HEK293 (cell line): Measurements from ENCODE around the gene ZNF521.

Source experiments
- CTCF ChIA-PET: fragments of 350-600 bp; formaldehyde crosslinking; extraction: SDS; loops from one replicate; lab custom pipeline; 2021; ENCODE audit warnings: antibody characterized with exemption; lab: Yijun Ruan, JAX
- POLR2A ChIA-PET: fragments of 300-600 bp; formaldehyde crosslinking; extraction: SDS; loops from one replicate; lab custom pipeline; 2020; ENCODE audit warnings: antibody characterized with exemption, inconsistent platforms; lab: Yijun Ruan, JAX
- H3K27ac ChIP-seq: fragments of 200-500 bp; sonication (Bioruptor generic); 2 replicates; pipeline ENCODE4 v1.5.1; 2014; ENCODE audit warnings: low read depth, low read length, control low read depth, inconsistent platforms; ENCODE audit errors: extremely low read depth
- H3K36me3 ChIP-seq, 2 experiments: fragments of 200-500 bp in 1 of 2; sonication (Bioruptor generic) in 1 of 2; 1 replicate in 1 of 2; 2 replicates in 1 of 2; pipeline ENCODE4 v1.5.1; 2014 to 2017; ENCODE audit warnings: inconsistent platforms in 2 of 2, low read length in 2 of 2; ENCODE audit not compliant: control insufficient read depth in 2 of 2, insufficient read depth in 1 of 2
- H3K4me1 ChIP-seq: fragments of 200-500 bp; sonication (Bioruptor generic); 2 replicates; pipeline ENCODE4 v1.5.1; 2014; ENCODE audit warnings: mild to moderate bottlenecking, low read length, inconsistent platforms; ENCODE audit not compliant: control insufficient read depth, insufficient read depth
- H3K4me3 ChIP-seq: 2 replicates; pipeline ENCODE4 v1.5.1; 2011; ENCODE audit warnings: low read depth, mild to moderate bottlenecking, control low read depth, low read length, moderate library complexity
- H3K9me3 ChIP-seq: fragments of 200-500 bp; sonication (Bioruptor generic); 2 replicates; pipeline ENCODE4 v1.5.1; 2014; ENCODE audit warnings: low read depth, low read length, inconsistent platforms; ENCODE audit not compliant: control insufficient read depth, insufficient read depth
- BCL11B ChIP-seq: fragments of 450-650 bp; formaldehyde crosslinking; IDR thresholded peaks from 2 replicates; pipeline ENCODE4 v1.5.1; 2016; ENCODE audit warnings: low read depth, missing biosample characterization, missing genetic modification characterization
- BCL6B ChIP-seq: fragments of 450-650 bp; formaldehyde crosslinking; IDR thresholded peaks from 2 replicates; pipeline ENCODE4 v1.5.1; 2017; ENCODE audit warnings: missing biosample characterization, missing genetic modification characterization
- FEZF1 ChIP-seq: fragments of 450-650 bp; formaldehyde crosslinking; IDR thresholded peaks from 2 replicates; pipeline ENCODE4 v1.5.1; 2016; ENCODE audit warnings: missing biosample characterization, missing genetic modification characterization
- PATZ1 ChIP-seq: fragments of 450-650 bp; formaldehyde crosslinking; IDR thresholded peaks from 2 replicates; pipeline ENCODE4 v1.5.1; 2016; ENCODE audit warnings: missing biosample characterization, missing genetic modification characterization
- PRDM4 ChIP-seq: fragments of 450-650 bp; formaldehyde crosslinking; IDR thresholded peaks from 2 replicates; pipeline ENCODE4 v1.5.1; 2017; ENCODE audit warnings: missing biosample characterization, missing genetic modification characterization
- SALL2 ChIP-seq: fragments of 450-650 bp; formaldehyde crosslinking; IDR thresholded peaks from 2 replicates; pipeline ENCODE4 v1.5.0; 2017; ENCODE audit warnings: missing biosample characterization, mild to moderate bottlenecking, missing genetic modification characterization, borderline replicate concordance
- TCF7L2 ChIP-seq: IDR thresholded peaks from 2 replicates; pipeline ENCODE4 v1.6.1; 2011; ENCODE audit warnings: low read depth, mild to moderate bottlenecking, inconsistent platforms, low read length, moderate library complexity, borderline replicate concordance
- ZBTB26 ChIP-seq: fragments of 450-650 bp; formaldehyde crosslinking; optimal IDR thresholded peaks from 2 replicates; pipeline ENCODE3; 2016; ENCODE audit warnings: missing biosample characterization, mild to moderate bottlenecking, missing genetic modification characterization
- ZNF133 ChIP-seq: fragments of 450-650 bp; formaldehyde crosslinking; IDR thresholded peaks from 2 replicates; pipeline ENCODE4 v1.5.1; 2016; ENCODE audit warnings: missing biosample characterization, missing genetic modification characterization
- ZNF169 ChIP-seq: fragments of 450-650 bp; formaldehyde crosslinking; IDR thresholded peaks from 2 replicates; pipeline ENCODE4 v1.5.1; 2016; ENCODE audit warnings: missing biosample characterization, missing genetic modification characterization
- ZNF311 ChIP-seq: fragments of 450-650 bp; formaldehyde crosslinking; IDR thresholded peaks from 2 replicates; pipeline ENCODE4 v1.5.1; 2017; ENCODE audit warnings: missing biosample characterization, missing genetic modification characterization, borderline replicate concordance
- ZNF341 ChIP-seq: fragments of 450-650 bp; formaldehyde crosslinking; IDR thresholded peaks from 2 replicates; pipeline ENCODE4; 2016; ENCODE audit warnings: low read depth, missing biosample characterization, missing genetic modification characterization
- ZNF473 ChIP-seq: fragments of 450-650 bp; formaldehyde crosslinking; IDR thresholded peaks from 2 replicates; pipeline ENCODE4 v1.5.1; 2017; ENCODE audit warnings: missing biosample characterization, missing genetic modification characterization
- ZNF530 ChIP-seq: fragments of 450-650 bp; formaldehyde crosslinking; IDR thresholded peaks from 2 replicates; pipeline ENCODE4 v1.5.1; 2016; ENCODE audit warnings: low read depth, missing biosample characterization, missing genetic modification characterization
- ZNF571 ChIP-seq: fragments of 450-650 bp; formaldehyde crosslinking; IDR thresholded peaks from 2 replicates; pipeline ENCODE4 v1.5.0; 2017; ENCODE audit warnings: missing biosample characterization, missing genetic modification characterization
- ZNF610 ChIP-seq: fragments of 450-650 bp; formaldehyde crosslinking; IDR thresholded peaks from 2 replicates; pipeline ENCODE4 v1.5.1; 2016; ENCODE audit warnings: missing biosample characterization, missing genetic modification characterization, borderline replicate concordance
- ZXDB ChIP-seq: fragments of 450-650 bp; formaldehyde crosslinking; IDR thresholded peaks from 2 replicates; pipeline ENCODE4 v1.5.1; 2016; ENCODE audit warnings: missing biosample characterization, missing genetic modification characterization

Gene ZNF521

GRCh38 chr18:25351777-25352628 lies at the start of gene ZNF521 (continued):
- peak; percentile 57 for TF ChIP-seq PATZ1 (tag by site-specific recombination)
- TF ChIP-seq ZNF610: peak; percentile 53; the same call in 1 of the 2 replicates
- peak; percentile 57; the same call in 1 of the 2 replicates for TF ChIP-seq PRDM4
- TF ChIP-seq TCF7L2: peak; percentile 29; the same call in 1 of the 2 replicates
- no peak for TF ChIP-seq ZNF571
- peak; percentile 69 for TF ChIP-seq ZBTB26 (tag by site-specific recombination)

GRCh38 chr18:25399554-25399953 lies 47.6 kb upstream of the ZNF521 start:
- Histone ChIP-seq H3K36me3 (no peaks in the 10 kb centered on the region), H3K4me1 (no peaks in the 10 kb centered on the region), H3K27ac (no peak overlapping the region), H3K9me3 (no peaks in the 10 kb centered on the region), H3K4me3 (no peak overlapping the region)
- ChIA-PET CTCF (interaction anchor here (0.8 kb wide), 1 partner anchor 274 kb away, joined by 3 read pairs; no protein-coding TSS in a partner anchor), POLR2A (no interaction called here)
- TF ChIP-seq ZNF311 (tag by site-specific recombination): no peak
- no peak for TF ChIP-seq FEZF1 (tag by site-specific recombination)
- no peak for TF ChIP-seq ZNF169 (tag by site-specific recombination)
- no peak for TF ChIP-seq BCL11B (tag by site-specific recombination)
- TF ChIP-seq ZNF133 (tag by site-specific recombination): no peak
- no peak for TF ChIP-seq ZNF341
- TF ChIP-seq BCL6B (tag by site-specific recombination): no peak
- no peak for TF ChIP-seq SALL2 (tag by site-specific recombination)
- TF ChIP-seq ZNF530: no peak
- no peak for TF ChIP-seq ZNF473 (tag by site-specific recombination)
- no peak for TF ChIP-seq ZXDB (tag by site-specific recombination)
